C4-2B (cell line): ENCODE measurements around the gene DUSP5.

Source experiments
- ZFX ChIP-seq: fragments of 450-650 bp; IDR thresholded peaks from 2 replicates; pipeline ENCODE4 v1.6.1; 2017
- TF ChIP-seq, protein P1 (sequence below): fragments of 450-650 bp; conservative IDR thresholded peaks from 2 replicates; pipeline ENCODE4 v1.5.1; 2017; ENCODE audit warnings: mild to moderate bottlenecking

DNA sequence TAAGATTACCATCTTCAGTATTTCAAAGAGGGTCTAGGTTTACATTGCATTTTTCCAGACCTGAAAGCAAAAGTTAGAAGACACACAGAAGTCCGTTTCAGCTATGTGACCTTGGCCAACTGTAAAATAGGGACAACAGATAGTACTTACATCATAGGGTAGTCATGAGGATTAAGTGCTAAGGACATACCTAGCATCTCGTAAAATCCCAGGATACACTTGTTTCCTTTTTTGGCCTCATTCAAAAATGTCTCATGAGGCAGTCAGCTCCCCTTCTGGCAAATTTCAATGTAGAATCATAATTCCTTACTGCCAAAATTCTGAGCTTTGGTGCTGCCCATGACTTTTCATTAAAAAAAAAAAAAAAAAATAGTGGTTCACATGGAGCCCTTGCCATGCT lies 6.4 kb upstream of the DUSP5 start:
- TF ChIP-seq, protein P1, sequence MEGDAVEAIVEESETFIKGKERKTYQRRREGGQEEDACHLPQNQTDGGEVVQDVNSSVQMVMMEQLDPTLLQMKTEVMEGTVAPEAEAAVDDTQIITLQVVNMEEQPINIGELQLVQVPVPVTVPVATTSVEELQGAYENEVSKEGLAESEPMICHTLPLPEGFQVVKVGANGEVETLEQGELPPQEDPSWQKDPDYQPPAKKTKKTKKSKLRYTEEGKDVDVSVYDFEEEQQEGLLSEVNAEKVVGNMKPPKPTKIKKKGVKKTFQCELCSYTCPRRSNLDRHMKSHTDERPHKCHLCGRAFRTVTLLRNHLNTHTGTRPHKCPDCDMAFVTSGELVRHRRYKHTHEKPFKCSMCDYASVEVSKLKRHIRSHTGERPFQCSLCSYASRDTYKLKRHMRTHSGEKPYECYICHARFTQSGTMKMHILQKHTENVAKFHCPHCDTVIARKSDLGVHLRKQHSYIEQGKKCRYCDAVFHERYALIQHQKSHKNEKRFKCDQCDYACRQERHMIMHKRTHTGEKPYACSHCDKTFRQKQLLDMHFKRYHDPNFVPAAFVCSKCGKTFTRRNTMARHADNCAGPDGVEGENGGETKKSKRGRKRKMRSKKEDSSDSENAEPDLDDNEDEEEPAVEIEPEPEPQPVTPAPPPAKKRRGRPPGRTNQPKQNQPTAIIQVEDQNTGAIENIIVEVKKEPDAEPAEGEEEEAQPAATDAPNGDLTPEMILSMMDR: no peak
- no peak for TF ChIP-seq ZFX
